Stimulated activated effector memory CD8-positive, alpha-beta T cell treated with anti-CD3 and anti-CD28 coated beads, Interleukin-12 subunit alpha, Interleukin-12 subunit beta, amount 100 ng/mL, for 72 hours (primary cell): ENCODE results near the gene TNFRSF8.

Experiments
- ATAC-seq: fragments of 150-1000 bp; cut with Tn5 transposase; 2 replicates; pipeline ENCODE4 v1.10.0; 2021
- DNase-seq, 2 donors: peaks; one replicate each; pipeline ENCODE4 v3.0.0; 2021 to 2022; ENCODE audit warnings: low spot score in 2 of 2
- H3K27ac Mint-ChIP-seq: one replicate; pipeline ENCODE4 v1.8.0; 2022; ENCODE audit warnings: mild to moderate bottlenecking, mixed read lengths
- H3K36me3 Mint-ChIP-seq: one replicate; pipeline ENCODE4 v1.8.0; 2022; ENCODE audit warnings: mild to moderate bottlenecking, mixed read lengths
- H3K4me1 Mint-ChIP-seq: one replicate; pipeline ENCODE4 v1.8.0; 2022; ENCODE audit warnings: mixed read lengths
- H3K4me3 Mint-ChIP-seq: one replicate; pipeline ENCODE4 v1.8.0; 2022; ENCODE audit warnings: mild to moderate bottlenecking, mixed read lengths
- H3K9me3 Mint-ChIP-seq: one replicate; pipeline ENCODE4 v1.8.0; 2022; ENCODE audit warnings: mixed read lengths

Gene TNFRSF8

GRCh38 chr1:12167493-12168429 is 104.7 kb downstream of the TNFRSF8 start:
- DNase-seq: no peak
- Mint-ChIP-seq H3K4me3 (peak overlapping the region; percentile 100), H3K36me3 (peaks cover 64% of the 10 kb centered on the region), H3K27ac (peak overlapping the region; percentile 100), H3K4me1 (peaks cover 78% of the 10 kb centered on the region), H3K9me3 (peaks cover 3% of the 10 kb centered on the region)
- ATAC-seq: peak; percentile 1

GRCh38 chr1:12168451-12169160 is 105.5 kb downstream of the TNFRSF8 start:
- Mint-ChIP-seq H3K4me3 (peak overlapping the region; percentile 100), H3K9me3 (peaks cover 3% of the 10 kb centered on the region), H3K27ac (peak overlapping the region; percentile 100), H3K4me1 (peaks cover 78% of the 10 kb centered on the region), H3K36me3 (peaks cover 73% of the 10 kb centered on the region)
- DNase-seq: no peak
- ATAC-seq: no peak

GRCh38 chr1:12169442-12170135 is 106.5 kb downstream of the TNFRSF8 start:
- H3K4me3 Mint-ChIP-seq: peak overlapping the region; percentile 100
- H3K36me3 Mint-ChIP-seq: peaks cover 83% of the 10 kb centered on the region
- peak overlapping the region; percentile 100 for H3K27ac Mint-ChIP-seq

GRCh38 chr1:12170263-12170671 is 107.2 kb downstream of the TNFRSF8 start:
- no peak for DNase-seq
- Mint-ChIP-seq H3K9me3 (peaks cover 3% of the 10 kb centered on the region), H3K27ac (peak overlapping the region; percentile 100), H3K4me3 (peak overlapping the region; percentile 100), H3K4me1 (peaks cover 80% of the 10 kb centered on the region), H3K36me3 (peaks cover 89% of the 10 kb centered on the region)
- ATAC-seq: no peak

More at GRCh38 chr1:12169442-12170135, 106.5 kb downstream of the TNFRSF8 start:
- no peak for ATAC-seq
- Mint-ChIP-seq H3K9me3 (peaks cover 3% of the 10 kb centered on the region), H3K4me1 (peaks cover 78% of the 10 kb centered on the region)
- DNase-seq: no peak

GRCh38 chr1:12171206-12172041 is 108.3 kb downstream of the TNFRSF8 start:
- DNase-seq: no peak
- H3K27ac Mint-ChIP-seq: peak overlapping the region; percentile 100
- peaks cover 85% of the 10 kb centered on the region for H3K4me1 Mint-ChIP-seq
- peak; percentile 65 for ATAC-seq
- peaks cover 96% of the 10 kb centered on the region for H3K36me3 Mint-ChIP-seq
- peak overlapping the region; percentile 100 for H3K4me3 Mint-ChIP-seq
- peaks cover 3% of the 10 kb centered on the region for H3K9me3 Mint-ChIP-seq

- Mint-ChIP-seq H3K9me3 (peaks cover 3% of the 10 kb centered on the region), H3K4me1 (peaks cover 87% of the 10 kb centered on the region), H3K27ac (peak overlapping the region; percentile 100), H3K36me3 (peaks cover 100% of the 10 kb centered on the region), H3K4me3 (peak overlapping the region; percentile 100)
- DNase-seq: no peak
- ATAC-seq: peak; percentile 55
Measured at GRCh38 chr1:12172042-12172851, 109.1 kb downstream of the TNFRSF8 start.

GRCh38 chr1:12173041-12173509 is 110.0 kb downstream of the TNFRSF8 start:
- H3K9me3 Mint-ChIP-seq: peaks cover 3% of the 10 kb centered on the region
- peak overlapping the region; percentile 100 for H3K4me3 Mint-ChIP-seq
- no peak for DNase-seq
- peaks cover 90% of the 10 kb centered on the region for H3K4me1 Mint-ChIP-seq
- peak overlapping the region; percentile 100 for H3K27ac Mint-ChIP-seq
- H3K36me3 Mint-ChIP-seq: peaks cover 100% of the 10 kb centered on the region
- ATAC-seq: no peak

GRCh38 chr1:12173631-12174121 is 110.6 kb downstream of the TNFRSF8 start:
- Mint-ChIP-seq H3K36me3 (peaks cover 100% of the 10 kb centered on the region), H3K4me3 (peak overlapping the region; percentile 100), H3K27ac (peak overlapping the region; percentile 100), H3K4me1 (peaks cover 94% of the 10 kb centered on the region), H3K9me3 (peaks cover 3% of the 10 kb centered on the region)
- DNase-seq: peak; percentile 74 to 93
- peak; percentile 51 for ATAC-seq

GRCh38 chr1:12174924-12175810 is 112.1 kb downstream of the TNFRSF8 start:
- peaks cover 3% of the 10 kb centered on the region for H3K9me3 Mint-ChIP-seq
- H3K27ac Mint-ChIP-seq: peak overlapping the region; percentile 100
- DNase-seq (no peak), ATAC-seq (no peak)
- peaks cover 92% of the 10 kb centered on the region for H3K4me1 Mint-ChIP-seq
- H3K36me3 Mint-ChIP-seq: peaks cover 100% of the 10 kb centered on the region
- peak overlapping the region; percentile 100 for H3K4me3 Mint-ChIP-seq

- ATAC-seq (no peak), DNase-seq (no peak)
- peak overlapping the region; percentile 100 for H3K4me3 Mint-ChIP-seq
- peaks cover under 1% of the 10 kb centered on the region for H3K9me3 Mint-ChIP-seq
- peaks cover 95% of the 10 kb centered on the region for H3K4me1 Mint-ChIP-seq
- H3K36me3 Mint-ChIP-seq: peaks cover 100% of the 10 kb centered on the region
- H3K27ac Mint-ChIP-seq: peak overlapping the region; percentile 100
Measured at GRCh38 chr1:12176298-12177118, 113.4 kb downstream of the TNFRSF8 start.

- H3K36me3 Mint-ChIP-seq: peaks cover 100% of the 10 kb centered on the region
- H3K9me3 Mint-ChIP-seq: no peaks in the 10 kb centered on the region
- H3K27ac Mint-ChIP-seq: peak overlapping the region; percentile 100
- no peak for DNase-seq
- peak; percentile 0 for ATAC-seq
- peaks cover 95% of the 10 kb centered on the region for H3K4me1 Mint-ChIP-seq
- peak overlapping the region; percentile 100 for H3K4me3 Mint-ChIP-seq
Measured at GRCh38 chr1:12177156-12177998, 114.3 kb downstream of the TNFRSF8 start.
